ENCODE results near the gene PSAPL1. TPM values are rescaled to one million over a fixed set of nuclear protein-coding genes. Genes with fewer than 3 reads are reported as not detected.

PSAPL1 gene
- polyA plus RNA-seq, 1 donor from 2014 or later: not detected

DNA sequence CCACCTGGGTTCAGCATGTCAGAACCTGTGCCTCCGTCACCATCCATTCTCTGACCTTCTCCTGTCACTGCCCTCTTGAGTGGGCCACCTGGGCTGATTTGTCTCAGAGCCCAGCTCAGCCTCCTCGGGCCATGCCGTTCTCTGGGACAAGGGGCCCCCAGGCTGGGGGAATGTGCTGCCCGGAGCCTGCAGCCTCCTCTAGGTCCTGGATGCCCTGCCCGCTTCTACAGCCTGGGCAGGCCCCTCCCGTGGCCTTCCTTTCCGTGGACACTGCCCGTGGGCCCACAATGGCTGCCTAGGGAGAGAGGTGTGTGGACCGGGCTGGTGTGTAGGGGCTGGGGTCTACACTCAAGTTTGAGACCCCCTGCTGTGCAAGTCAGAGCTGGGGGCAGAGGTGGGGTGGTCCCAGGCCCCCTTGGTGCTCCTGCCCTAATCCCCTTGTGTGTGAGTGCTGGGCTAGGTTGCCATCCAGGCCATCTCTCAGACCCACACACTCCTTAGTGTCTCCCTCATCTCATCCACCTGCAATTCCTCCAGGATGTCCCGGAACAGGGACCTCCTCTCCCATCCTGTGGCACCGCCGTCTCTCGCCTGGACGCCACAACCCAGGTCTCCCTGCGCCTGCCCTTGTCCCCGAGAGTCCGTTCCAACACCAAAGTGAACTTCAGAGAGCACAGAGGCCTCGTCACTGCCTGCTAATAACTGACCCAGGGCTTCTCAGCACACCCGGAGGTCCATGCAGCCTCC lies 12.4 kb downstream of the PSAPL1 start:
- Histone ChIP-seq H3K9ac (ENCODE audit: low read length) (no peak overlapping the region), H3F3A (ENCODE audit: insufficient read depth, low read length, poor library complexity, severe bottlenecking) (no peaks in the 10 kb centered on the region), H4K20me1 (ENCODE audit: insufficient read depth) (no peaks in the 10 kb centered on the region), H3K27me3 (ENCODE audit: insufficient read depth, low read depth, low read length) (no peaks in the 10 kb centered on the region), H3K4me2 (ENCODE audit: low read length) (no peak overlapping the region), H3K9me2 (ENCODE audit: insufficient read depth, low read length) (no peaks in the 10 kb centered on the region), H3K79me2 (replicated peaks; ENCODE audit: insufficient read depth, low read length) (no peaks in the 10 kb centered on the region), H3K36me3 (ENCODE audit: insufficient read depth, low read length) (no peaks in the 10 kb centered on the region), H3K4me3 (ENCODE audit: low read length) (no peak overlapping the region), H3K9me3 (ENCODE audit: low read length) (no peaks in the 10 kb centered on the region), H2AFZ (ENCODE audit: low read depth, low read length) (no peak overlapping the region), H3K27ac (ENCODE audit: low read length) (no peak overlapping the region)
- TF ChIP-seq SMC3 (conservative IDR thresholded peaks at IDR 0.05; ENCODE audit: poor library complexity) (no peak), EP300 (conservative IDR thresholded peaks at IDR 0.05; ENCODE audit: poor library complexity, severe bottlenecking) (no peak), RAD21 (conservative IDR thresholded peaks at IDR 0.05) (no peak), MXI1 (conservative IDR thresholded peaks at IDR 0.05; ENCODE audit: poor library complexity, severe bottlenecking) (no peak), EZH2 (IDR thresholded peaks at IDR 0.05; ENCODE audit: borderline replicate concordance, insufficient read depth, low read length, poor library complexity, severe bottlenecking) (no peak), REST (IDR thresholded peaks at IDR 0.05; ENCODE audit: borderline replicate concordance) (no peak), TAF1 (IDR thresholded peaks at IDR 0.05; ENCODE audit: low read depth) (no peak), POLR2AphosphoS5 (IDR thresholded peaks at IDR 0.05) (no peak)
- TF ChIP-seq, protein P1, sequence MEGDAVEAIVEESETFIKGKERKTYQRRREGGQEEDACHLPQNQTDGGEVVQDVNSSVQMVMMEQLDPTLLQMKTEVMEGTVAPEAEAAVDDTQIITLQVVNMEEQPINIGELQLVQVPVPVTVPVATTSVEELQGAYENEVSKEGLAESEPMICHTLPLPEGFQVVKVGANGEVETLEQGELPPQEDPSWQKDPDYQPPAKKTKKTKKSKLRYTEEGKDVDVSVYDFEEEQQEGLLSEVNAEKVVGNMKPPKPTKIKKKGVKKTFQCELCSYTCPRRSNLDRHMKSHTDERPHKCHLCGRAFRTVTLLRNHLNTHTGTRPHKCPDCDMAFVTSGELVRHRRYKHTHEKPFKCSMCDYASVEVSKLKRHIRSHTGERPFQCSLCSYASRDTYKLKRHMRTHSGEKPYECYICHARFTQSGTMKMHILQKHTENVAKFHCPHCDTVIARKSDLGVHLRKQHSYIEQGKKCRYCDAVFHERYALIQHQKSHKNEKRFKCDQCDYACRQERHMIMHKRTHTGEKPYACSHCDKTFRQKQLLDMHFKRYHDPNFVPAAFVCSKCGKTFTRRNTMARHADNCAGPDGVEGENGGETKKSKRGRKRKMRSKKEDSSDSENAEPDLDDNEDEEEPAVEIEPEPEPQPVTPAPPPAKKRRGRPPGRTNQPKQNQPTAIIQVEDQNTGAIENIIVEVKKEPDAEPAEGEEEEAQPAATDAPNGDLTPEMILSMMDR (IDR thresholded peaks at IDR 0.05; ENCODE audit: poor library complexity, severe bottlenecking): no peak

DNA sequence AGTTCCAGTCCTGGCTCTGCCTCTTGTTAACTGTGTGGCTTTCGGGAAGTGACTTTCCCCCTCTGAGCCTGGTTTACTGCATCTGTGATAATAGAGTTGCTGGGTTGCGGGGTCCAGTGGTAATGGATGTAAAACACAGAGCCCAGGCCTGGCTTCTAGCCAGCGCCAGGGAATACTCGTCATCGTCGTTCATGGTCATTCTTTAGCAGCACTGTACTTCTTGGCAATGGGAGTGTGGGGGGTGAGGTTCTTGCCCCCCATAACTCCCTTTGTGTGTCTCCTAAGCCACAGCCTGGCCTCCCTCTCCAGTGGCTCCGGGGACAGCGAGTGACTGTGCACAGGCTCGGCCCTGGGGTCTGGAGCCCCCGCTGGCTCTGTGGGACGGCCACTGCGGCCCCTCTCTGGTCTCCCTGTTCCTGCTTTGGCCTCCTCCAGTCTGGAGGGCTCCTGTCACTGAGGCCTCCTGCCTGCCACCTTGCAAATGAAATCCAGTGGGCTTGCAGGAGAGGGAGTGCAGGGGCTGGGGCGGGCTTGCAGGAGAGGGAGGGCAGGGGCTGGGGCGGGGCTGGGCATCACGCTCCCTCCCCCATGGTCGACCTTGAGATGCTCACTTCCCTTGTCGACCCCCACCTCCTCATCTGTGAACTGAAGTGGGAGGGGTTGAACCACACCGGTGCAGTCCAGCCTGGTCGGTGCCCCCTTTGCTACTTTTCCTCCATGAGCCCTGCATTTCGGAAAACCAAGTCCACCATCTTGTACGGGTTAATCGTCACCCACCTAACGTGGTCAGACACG lies 13.2 kb downstream of the PSAPL1 start:
- TF ChIP-seq POLR2AphosphoS5 (IDR thresholded peaks at IDR 0.05) (no peak), EP300 (conservative IDR thresholded peaks at IDR 0.05; ENCODE audit: poor library complexity, severe bottlenecking) (no peak), REST (IDR thresholded peaks at IDR 0.05; ENCODE audit: borderline replicate concordance) (no peak), SMC3 (conservative IDR thresholded peaks at IDR 0.05; ENCODE audit: poor library complexity) (no peak), RAD21 (conservative IDR thresholded peaks at IDR 0.05) (no peak), TAF1 (IDR thresholded peaks at IDR 0.05; ENCODE audit: low read depth) (no peak), EZH2 (IDR thresholded peaks at IDR 0.05; ENCODE audit: borderline replicate concordance, insufficient read depth, low read length, poor library complexity, severe bottlenecking) (no peak), MXI1 (conservative IDR thresholded peaks at IDR 0.05; ENCODE audit: poor library complexity, severe bottlenecking) (no peak)
- TF ChIP-seq, protein P1 (IDR thresholded peaks at IDR 0.05; ENCODE audit: poor library complexity, severe bottlenecking): no peak
- Histone ChIP-seq H2AFZ (ENCODE audit: low read depth, low read length) (no peak overlapping the region), H3K36me3 (ENCODE audit: insufficient read depth, low read length) (no peaks in the 10 kb centered on the region)

More for the DNA sequence above, 13.2 kb downstream of the PSAPL1 start:
- H3K27ac ChIP-seq (ENCODE audit: low read length): no peak overlapping the region
- no peaks in the 10 kb centered on the region for H3K79me2 ChIP-seq (replicated peaks; ENCODE audit: insufficient read depth, low read length)
- no peaks in the 10 kb centered on the region for H3K9me2 ChIP-seq (ENCODE audit: insufficient read depth, low read length)
- no peak overlapping the region for H3K4me3 ChIP-seq (ENCODE audit: low read length)
- no peak overlapping the region for H3K9ac ChIP-seq (ENCODE audit: low read length)
- H3F3A ChIP-seq (ENCODE audit: insufficient read depth, low read length, poor library complexity, severe bottlenecking): no peaks in the 10 kb centered on the region
- H4K20me1 ChIP-seq (ENCODE audit: insufficient read depth): no peaks in the 10 kb centered on the region
- H3K27me3 ChIP-seq (ENCODE audit: insufficient read depth, low read depth, low read length): no peaks in the 10 kb centered on the region
- no peak overlapping the region for H3K4me2 ChIP-seq (ENCODE audit: low read length)
- H3K9me3 ChIP-seq (ENCODE audit: low read length): no peaks in the 10 kb centered on the region
